Osteocyte (in vitro differentiated cells): ENCODE measurements around the gene ADCY2. TPM values are rescaled to one million over a fixed set of nuclear protein-coding genes. Genes with fewer than 3 reads are reported as not detected.

Experiments used
- DNase-seq: peaks from one replicate; pipeline ENCODE4 v3.0.0; 2021; ENCODE audit warnings: mixed read lengths; ENCODE audit not compliant: unreplicated experiment; ENCODE audit errors: extremely low spot score
- H3K27ac Mint-ChIP-seq: one replicate; pipeline ENCODE4 v1.8.0; 2021; ENCODE audit warnings: mild to moderate bottlenecking, mixed read lengths; ENCODE audit not compliant: unreplicated experiment
- H3K27me3 Mint-ChIP-seq: one replicate; pipeline ENCODE4 v1.8.0; 2021; ENCODE audit warnings: mixed read lengths; ENCODE audit not compliant: unreplicated experiment
- H3K36me3 Mint-ChIP-seq: one replicate; pipeline ENCODE4 v1.8.0; 2021; ENCODE audit warnings: mixed read lengths; ENCODE audit not compliant: unreplicated experiment
- H3K4me1 Mint-ChIP-seq: one replicate; pipeline ENCODE4 v1.8.0; 2021; ENCODE audit warnings: mixed read lengths; ENCODE audit not compliant: unreplicated experiment
- H3K4me3 Mint-ChIP-seq: one replicate; pipeline ENCODE4 v1.8.0; 2021; ENCODE audit warnings: mild to moderate bottlenecking, moderate library complexity, mixed read lengths; ENCODE audit not compliant: unreplicated experiment
- H3K9me3 Mint-ChIP-seq: one replicate; pipeline ENCODE4 v1.8.0; 2021; ENCODE audit warnings: mixed read lengths; ENCODE audit not compliant: unreplicated experiment
- CTCF ChIP-seq: fragments of 200-600 bp; sonication (generic); IDR thresholded peaks from 2 replicates; pipeline ENCODE4 v1.5.0; 2021; ENCODE audit warnings: antibody characterized with exemption, mild to moderate bottlenecking, moderate library complexity
- total RNA-seq: library from RNA; stranded (reverse); gene quantifications from 2 replicates; pipeline ENCODE4 v1.2.1, GENCODE V29; 2021

The ADCY2 gene
- total RNA-seq, 1 donor from 2014 or later = not detected

- no peak for DNase-seq
- Mint-ChIP-seq H3K27me3 (no peaks in the 10 kb centered on the region), H3K27ac (no peak overlapping the region), H3K4me3 (no peak overlapping the region), H3K9me3 (peaks cover 7% of the 10 kb centered on the region), H3K36me3 (no peaks in the 10 kb centered on the region), H3K4me1 (no peaks in the 10 kb centered on the region)
- no peak for TF ChIP-seq CTCF
Observed at GRCh38 chr5:7671381-7671993, 275.5 kb downstream of the ADCY2 start.

GRCh38 chr5:7673658-7674057 lies 277.7 kb downstream of the ADCY2 start:
- no peak for TF ChIP-seq CTCF
- Mint-ChIP-seq H3K27ac (no peak overlapping the region), H3K36me3 (no peaks in the 10 kb centered on the region), H3K9me3 (peaks cover 3% of the 10 kb centered on the region), H3K27me3 (no peaks in the 10 kb centered on the region), H3K4me3 (no peak overlapping the region), H3K4me1 (no peaks in the 10 kb centered on the region)
- DNase-seq = no peak

- Mint-ChIP-seq H3K27ac (no peak overlapping the region), H3K4me1 (no peaks in the 10 kb centered on the region), H3K27me3 (peaks cover 3% of the 10 kb centered on the region), H3K9me3 (no peaks in the 10 kb centered on the region), H3K36me3 (no peaks in the 10 kb centered on the region), H3K4me3 (no peak overlapping the region)
- no peak for TF ChIP-seq CTCF
- DNase-seq = no peak
Observed at GRCh38 chr5:7676455-7676854, 280.5 kb downstream of the ADCY2 start.

GRCh38 chr5:7678030-7678429 lies 282.1 kb downstream of the ADCY2 start:
- no peak for DNase-seq

GRCh38 chr5:7679663-7680062 lies 283.7 kb downstream of the ADCY2 start:
- Mint-ChIP-seq H3K27me3 (peaks cover 7% of the 10 kb centered on the region), H3K36me3 (no peaks in the 10 kb centered on the region), H3K27ac (no peak overlapping the region), H3K4me3 (no peak overlapping the region), H3K9me3 (no peaks in the 10 kb centered on the region), H3K4me1 (no peaks in the 10 kb centered on the region)
- DNase-seq = no peak
- no peak for TF ChIP-seq CTCF

More at GRCh38 chr5:7678030-7678429, 282.1 kb downstream of the ADCY2 start:
- Mint-ChIP-seq H3K36me3 (no peaks in the 10 kb centered on the region), H3K4me3 (no peak overlapping the region), H3K27me3 (peaks cover 7% of the 10 kb centered on the region), H3K9me3 (no peaks in the 10 kb centered on the region), H3K27ac (no peak overlapping the region), H3K4me1 (no peaks in the 10 kb centered on the region)
- no peak for TF ChIP-seq CTCF
